CD4-positive, alpha-beta T cell treated with Interleukin-17A for 4 hours (primary cell): ENCODE measurements around the gene VDR.
"Not testable (repeated sequence)": the region's sequence is repeated elsewhere in the genome, so short reads cannot be mapped to it uniquely, and the experiment has no call there.

Experiments used
- DNase-seq: peaks from one replicate; pipeline ENCODE4 v3.0.0-alpha.2; 2020; ENCODE audit warnings: mixed read lengths

The VDR gene

DNA sequence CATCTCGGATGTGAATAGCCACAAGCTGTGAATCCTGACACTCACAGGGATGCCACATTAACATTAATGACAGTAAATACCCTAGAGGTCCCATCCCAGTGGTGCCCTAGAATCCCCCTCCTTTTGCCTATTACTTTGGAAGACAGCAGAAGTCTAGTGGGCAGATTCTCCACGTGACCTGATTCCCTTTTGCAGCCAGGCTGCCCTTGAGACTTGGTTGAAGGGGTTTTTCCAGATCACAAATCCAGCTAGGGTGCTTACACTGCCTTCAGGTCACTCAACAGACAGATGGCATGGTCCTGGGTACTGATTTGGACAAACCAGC, 93.8 kb downstream of the VDR start:
- DNase-seq, result no peak

DNA sequence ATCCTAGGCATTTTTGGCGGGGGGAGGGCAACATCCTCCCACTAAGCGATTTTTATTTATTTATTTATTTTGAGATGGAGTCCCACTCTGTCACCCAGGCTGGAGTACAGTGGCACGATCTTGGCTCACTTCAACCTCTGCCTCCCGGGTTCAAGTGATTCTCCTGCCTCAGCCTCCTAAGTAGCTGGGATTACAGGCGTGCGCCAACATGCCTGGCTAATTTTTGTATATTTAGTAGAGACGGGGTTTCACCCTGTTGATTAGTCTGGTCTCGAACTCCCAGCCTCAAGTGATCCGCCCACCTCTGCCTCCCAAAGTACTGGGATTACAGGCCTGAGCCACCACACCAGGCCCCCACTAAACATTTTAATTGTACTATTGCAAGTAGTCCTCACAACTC, 95.3 kb downstream of the VDR start:
- DNase-seq, result not testable (repeated sequence)

DNA sequence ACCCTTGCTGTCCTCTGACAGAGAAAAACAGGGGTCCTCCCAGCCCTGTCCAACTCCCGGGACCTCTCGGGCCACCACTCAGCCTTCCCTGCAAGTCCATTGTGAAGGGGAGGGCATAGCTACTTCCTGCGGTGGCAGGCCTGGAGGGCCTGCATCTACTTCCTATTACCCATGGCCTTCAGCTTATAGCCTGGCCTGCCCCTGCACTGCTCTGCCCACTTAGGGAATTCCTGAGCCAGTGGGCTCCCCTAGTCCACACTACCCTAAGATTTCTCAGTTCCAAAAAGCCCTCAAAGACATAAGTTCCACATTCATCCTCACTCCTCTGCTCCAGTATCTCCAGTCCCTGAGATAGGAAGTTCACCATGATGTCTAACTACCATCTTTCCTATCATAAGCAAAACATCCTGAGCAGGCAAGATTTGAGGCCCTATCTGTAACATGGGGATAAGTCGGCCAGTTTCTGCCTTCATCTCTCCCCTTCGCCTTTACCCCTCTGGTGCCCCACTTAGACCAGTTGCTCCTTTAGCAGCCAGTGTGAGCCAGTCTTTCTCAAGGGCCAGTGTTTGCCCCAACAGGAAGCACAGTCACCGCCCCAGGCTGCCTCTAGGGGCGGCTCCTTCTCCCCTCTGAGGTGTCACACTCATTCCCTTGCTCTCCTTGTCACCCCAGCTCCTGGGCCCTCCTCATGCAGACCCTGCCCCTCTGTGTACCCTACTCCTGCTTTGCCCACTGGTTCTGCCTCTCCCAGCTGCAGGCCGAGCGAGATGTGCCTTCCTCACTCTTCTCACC, 96.0 kb downstream of the VDR start:
- DNase-seq, result peak; percentile 67

DNA sequence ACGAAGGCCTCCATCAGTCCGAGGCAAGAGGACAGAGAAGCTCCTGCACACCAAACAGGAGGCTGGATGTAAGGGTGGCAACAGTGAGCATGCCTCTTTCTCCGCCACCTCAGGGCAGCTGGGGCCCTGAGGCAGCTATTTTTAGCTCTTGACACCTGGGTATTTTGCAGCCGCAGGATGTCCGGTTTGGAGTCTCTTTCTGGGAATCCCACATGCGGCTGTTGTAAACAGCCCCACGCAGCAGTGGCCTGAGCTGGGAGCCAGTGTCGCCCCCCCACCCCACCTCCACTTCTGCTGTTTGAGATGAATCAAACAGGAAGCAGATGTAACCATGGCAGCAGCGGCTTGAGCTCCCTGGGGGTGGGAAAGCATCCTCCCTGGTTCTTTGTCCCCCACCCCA, 96.7 kb downstream of the VDR start:
- DNase-seq, result peak; percentile 83

GRCh38 chr12:47807338-47807737, 97.5 kb downstream of the VDR start:
- no peak for DNase-seq

DNA sequence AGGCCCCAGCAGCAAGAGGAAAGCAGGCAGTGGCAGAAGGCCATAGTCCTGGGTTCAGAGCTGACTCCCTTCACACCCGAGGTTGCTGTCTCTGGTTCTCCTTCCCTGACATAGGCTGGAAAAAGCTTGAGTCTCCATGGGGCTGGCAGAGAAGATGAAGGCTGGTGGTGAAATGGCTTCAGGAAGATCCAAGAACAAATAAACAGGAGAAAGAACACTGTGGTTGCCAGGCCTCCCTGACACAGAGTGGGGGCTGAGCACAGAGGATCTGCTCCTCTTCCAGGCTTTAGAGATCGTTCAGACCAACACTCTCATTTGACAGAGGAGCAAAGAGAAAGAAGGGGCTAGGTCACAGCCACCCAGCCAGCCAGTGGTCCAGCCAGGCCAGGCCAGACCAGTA, 99.4 kb downstream of the VDR start:
- no peak for DNase-seq

GRCh38 chr12:47804171-47804570, 100.6 kb downstream of the VDR start:
- DNase-seq, result no peak

DNA sequence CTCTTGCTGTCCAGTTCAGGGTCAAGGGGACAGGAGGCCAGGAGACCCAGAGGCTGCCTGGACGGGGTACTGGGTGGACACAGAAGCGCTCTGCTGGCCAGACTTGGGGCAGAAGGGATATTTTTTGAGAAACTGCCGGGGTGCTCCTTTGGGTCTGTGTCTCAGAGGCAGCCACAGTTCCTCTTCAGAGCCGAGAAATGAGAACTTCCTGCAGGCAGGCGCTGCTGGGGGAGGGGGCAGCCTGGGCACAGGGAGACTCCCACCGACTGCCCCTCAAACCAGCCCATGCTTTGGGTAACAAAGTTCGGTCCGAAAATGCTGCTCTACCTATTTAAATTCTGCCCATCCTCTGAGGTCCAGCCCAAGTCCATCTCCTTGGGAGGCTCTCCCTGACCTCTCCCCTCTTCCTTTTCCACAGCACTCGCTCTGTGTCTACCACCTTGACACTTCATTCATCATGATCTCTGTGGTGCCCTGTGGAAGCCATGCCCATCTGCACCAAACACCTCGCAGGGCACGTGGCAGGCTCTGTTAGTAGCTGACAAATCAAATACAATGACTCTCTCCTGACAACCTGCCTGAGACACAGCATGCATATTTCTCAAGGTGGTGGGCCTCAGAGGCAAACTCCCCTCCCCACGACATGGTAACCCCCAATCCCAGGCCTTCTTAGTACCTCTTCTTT, 101.5 kb downstream of the VDR start:
- peak; percentile 36 for DNase-seq

DNA sequence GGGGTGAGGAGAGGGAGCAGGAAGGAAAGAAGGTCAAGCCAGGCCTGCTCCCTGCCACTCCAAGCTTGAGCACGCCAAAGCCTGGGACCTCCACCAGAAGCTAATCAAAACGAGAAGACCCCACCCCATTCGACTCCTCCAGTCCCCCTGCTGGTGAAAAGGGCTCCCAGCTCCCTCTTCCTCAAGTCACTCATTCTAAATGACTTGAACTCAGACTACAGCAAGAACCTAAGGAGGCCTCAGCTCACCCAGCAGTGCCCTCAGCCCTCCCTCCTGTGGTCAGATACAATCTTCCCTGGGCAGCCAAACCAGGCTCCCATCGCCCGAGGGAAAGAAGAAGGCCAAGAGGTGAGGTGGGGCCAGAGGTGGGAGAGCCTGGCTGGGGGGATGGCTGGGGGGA, 102.5 kb downstream of the VDR start:
- no peak for DNase-seq

DNA sequence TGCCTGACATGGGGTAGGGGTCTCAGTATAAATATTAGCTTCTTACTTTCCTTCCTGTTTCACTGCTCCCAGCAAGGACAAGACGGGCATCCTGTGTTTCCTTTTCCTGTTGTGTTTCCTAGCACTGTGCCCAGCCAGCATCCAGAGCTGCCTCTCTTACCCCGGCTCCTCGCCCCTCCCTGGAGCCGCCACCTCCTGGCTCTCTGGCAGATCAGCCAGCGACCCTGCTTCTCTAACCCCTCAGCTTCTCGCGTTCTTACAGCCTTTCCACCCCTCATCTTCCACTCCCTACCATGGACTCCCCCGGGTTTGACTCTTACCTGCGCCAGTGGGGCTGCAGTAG, 102.9 kb downstream of the VDR start:
- no peak for DNase-seq

DNA sequence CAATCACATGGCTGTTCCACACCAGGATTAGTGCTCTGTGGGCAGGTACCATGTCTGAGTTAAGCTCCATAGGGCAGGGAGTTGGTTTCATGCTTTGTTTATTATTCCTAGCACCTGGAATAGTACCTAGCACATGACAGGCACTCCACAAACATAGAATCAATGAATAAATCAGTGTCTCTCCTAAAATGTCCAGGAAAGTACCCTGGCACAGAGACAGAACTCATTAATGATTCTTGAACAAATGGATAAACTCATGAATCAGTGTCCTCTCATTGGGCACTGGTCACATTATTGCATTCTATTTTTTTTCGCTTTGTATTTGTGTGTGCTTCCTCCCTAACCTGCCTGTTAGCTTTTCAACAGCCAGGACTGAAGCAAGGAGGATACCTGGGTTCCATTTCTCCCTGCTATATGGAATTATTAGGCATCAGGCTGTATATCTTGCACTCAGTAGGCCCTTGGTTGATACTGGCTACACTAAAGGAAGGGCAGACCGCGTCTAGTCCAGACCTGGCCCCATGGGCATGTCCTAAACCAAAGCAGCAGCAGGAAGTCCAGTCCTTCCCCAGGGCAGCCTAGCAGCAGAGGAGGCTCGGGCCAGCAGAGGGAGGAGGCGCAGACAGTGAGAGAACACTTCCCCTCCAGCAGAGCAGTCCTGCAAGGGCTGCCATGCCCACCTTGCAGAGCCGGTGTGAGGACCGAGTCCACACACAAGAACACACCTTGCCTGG, 103.5 kb downstream of the VDR start:
- no peak for DNase-seq

DNA sequence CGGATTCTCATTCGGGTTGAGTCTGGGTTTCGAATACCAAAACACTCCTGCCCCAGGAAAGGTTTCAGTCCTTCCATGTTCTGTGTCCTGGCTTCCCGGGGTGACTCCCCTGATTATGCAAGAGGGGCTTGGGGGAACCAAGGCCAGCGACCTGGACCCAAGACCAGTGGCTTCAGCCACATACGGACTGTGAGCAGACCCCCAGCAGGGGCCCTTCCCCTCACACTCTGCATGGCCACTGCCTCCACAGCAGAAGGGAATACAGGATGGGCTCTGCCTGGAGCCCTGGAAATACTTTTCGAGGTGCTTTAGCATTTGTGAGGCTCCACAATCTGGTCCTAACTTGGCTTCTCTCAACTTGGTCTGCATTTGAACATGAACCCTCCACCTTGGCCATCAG, 104.2 kb downstream of the VDR start:
- no peak for DNase-seq

DNA sequence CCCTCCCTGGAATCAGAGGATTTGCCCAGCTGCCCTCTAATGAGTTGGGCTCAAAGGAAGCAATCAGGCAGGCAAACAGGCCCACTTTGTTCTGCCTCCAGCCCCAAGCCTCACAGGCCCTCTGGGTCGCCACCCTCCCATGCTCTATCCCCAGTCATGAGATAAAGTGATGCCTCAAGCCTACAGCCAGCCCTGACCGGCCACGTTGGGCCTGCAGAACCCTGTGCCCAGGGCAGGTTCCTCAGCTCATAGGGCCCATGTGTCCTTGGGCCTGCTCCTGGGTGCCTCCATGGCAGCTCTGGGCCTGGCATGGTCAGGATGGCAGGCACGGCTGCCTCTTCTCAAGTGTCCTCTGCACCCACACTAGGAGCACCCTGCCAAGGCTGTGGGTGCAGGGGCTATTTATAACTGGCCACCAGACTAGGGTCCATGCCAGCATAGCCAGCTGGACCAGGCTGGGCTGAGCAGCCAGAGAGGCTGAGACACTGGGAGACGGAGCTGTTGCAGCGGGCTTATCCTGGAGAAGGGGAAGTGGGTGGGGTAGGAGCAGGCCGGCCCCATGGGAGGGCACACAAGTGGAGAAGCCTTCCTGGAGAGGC, 105.3 kb downstream of the VDR start:
- no peak for DNase-seq

DNA sequence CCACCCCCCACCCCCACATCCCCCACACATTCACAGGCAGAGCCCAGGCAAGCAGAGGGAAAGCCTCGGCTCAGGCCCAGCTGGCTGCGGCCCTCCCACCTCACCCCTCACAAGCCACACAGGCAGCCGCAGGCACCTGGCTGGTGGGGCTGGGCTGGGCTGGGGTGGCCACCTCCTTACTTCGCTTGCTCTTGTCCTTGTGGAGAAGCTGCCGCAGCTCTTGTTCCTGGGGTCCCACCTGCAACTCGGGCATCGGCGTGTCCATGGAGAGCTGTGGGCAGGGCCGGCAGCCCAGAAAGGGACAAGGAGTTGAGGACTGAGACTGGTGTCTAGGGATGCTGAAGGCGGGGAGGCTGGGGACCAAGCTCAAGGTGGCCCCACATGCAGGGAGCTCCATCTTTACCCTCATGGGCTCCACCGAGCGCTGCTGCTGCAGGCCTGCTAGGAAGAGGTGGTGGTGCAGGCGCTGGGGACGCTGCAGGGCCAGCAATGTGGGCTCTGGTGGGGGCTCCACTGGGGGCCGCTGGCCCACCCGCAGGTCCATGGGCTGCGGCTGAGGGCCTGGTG, 106.3 kb downstream of the VDR start:
- DNase-seq, result no peak

DNA sequence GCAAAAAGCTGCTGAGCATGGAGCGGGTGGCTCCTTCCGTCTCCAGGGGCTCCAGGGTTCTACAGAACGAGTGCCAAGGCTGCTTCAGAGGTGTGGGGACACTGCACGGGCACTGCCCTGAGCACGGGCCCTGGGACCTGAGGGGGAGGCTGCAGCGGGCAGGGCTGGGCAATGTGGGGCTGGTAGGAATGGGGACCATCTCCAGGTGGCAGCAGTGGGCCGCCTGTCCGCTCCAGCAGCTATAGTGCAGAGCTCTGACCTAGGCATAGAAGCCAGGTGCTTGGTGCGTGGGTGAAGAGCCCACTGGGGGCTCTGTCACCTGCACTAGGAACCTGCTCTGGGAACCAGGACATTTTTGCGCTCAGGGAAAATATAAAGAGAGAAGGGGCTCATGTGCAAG, 107.4 kb downstream of the VDR start:
- peak; percentile 57 for DNase-seq

DNA sequence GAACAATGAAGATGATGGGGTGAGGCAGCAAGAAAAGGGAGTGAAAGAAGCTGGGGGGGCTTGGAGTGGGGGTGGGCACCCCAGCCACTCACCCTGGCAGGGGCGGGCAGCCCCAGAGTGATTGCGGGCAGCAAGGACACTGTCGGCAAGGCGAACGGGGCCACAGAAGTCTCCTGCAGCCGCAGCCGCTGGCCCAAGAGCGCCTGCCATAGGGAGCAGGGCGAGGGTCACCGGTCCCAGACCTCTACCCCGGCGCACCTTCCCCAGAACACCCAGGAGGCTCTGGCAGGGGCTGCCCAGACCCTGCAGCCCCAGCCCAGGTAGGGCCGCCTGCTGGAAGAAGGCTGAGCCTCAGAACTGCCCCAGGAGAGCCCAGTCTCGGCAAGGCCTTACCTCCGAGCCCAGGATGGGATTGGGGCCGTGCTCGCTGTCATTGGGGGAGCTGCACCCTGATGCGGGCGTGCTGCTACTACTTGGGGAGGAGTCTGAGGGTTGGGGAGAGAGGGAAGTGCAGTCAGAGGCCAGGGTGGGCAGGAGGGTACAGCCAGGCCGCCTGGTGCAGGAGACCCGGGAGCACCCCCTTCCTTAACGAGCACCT, 108.9 kb downstream of the VDR start:
- no peak for DNase-seq

DNA sequence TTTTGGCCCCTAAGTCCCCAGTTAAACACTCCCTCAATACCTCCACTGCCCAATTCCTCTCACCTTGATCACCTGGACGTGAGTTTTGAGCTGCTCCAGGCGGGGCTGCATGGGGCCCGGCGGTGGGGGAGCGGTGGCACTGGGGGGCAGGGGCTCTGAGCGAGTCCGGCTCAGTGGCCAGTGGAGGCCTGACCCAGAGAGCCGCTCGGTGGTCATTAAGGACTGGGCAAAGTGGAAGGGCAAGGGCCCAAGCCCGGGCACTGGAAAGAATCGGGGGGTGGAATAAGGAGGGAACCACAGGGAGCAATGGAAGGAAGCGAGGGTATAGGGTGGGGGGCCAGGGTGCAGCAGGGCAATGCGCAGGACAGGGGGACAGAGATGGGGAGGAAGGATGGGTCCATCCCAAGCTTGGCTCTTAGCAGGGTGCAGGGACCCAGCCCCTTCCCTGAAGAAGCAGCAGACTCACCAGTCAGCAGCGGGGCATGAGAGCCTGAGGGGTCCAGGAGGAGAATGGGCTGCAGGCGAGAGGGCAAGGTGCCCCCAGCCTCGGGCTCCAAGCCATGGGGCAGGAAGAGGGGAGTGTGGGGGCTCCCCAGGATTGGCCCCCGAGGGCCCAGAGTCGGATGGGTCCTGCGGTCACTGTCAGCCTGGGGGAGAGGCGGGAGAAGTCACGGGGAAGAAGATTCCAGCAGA, 109.5 kb downstream of the VDR start:
- DNase-seq, result no peak

DNA sequence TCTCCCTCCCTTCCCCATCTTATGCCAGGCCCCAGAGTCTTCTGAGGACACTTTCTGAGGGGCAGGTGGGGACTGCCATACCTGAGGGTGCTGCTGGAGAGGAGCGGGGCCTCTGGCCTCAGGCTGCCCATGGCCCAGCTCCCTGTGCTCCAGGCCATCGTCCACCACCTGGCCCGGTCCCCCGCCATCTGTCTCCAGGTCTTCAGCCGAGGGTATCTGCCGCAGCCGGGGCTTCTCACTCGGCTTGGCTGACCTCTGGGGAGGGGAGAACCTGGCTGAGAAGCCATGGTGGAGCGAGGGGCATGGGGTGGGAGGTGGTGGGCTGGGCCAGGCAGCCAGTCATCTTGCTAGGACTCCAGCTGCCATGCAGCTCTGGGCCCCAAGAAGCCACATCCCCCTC, 110.1 kb downstream of the VDR start:
- DNase-seq, result no peak

DNA sequence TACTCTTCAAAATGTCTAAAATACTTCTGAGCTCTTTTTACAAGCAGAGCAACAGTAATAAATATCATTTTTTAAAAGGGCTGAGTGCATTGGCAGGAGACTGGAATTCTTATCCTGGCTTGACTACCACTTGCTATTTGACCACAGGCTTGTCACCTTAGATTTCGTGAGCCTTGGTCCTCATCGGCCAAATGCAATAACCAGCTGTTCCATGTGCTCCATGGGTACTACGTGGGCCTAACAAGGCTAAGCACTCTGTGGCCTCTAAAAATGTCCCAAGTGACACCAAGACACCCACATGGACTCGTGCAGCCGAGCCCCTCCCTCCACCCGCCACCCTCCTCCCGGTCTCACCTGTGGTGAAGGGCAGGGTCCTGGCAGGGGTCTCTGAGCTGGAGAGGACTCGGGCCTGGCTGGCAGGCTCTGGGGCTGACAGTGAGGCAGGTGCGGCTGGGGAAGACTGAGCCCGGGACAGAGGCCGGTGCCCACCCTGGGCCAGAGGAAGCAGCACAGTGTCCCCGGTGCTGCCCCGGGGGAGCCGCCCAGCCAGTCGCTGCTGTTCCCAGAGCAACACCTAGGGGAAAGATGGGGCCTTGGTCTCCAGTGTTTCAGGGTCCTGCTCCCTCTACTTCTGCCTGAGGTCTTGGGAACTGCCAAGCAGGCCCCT, 111.6 kb downstream of the VDR start:
- DNase-seq, result no peak

- DNase-seq, result no peak
These were observed 112.9 kb downstream of the VDR start for GRCh38 chr12:47791874-47792273.
